ENCODE measurements around the gene ADRA2C.

The ADRA2C gene

GRCh38 chr4:3789587-3789986, 23.4 kb downstream of the ADRA2C start:
- FAIRE-seq (no peak), DNase-seq (ENCODE audit: extremely low spot score, insufficient read length, low read depth) (no peak)

- no peak for DNase-seq (ENCODE audit: extremely low spot score, insufficient read length, low read depth)
- FAIRE-seq, result no peak
Observed at GRCh38 chr4:3790006-3790561, 23.9 kb downstream of the ADRA2C start.

- no peak for DNase-seq (ENCODE audit: extremely low spot score, insufficient read length, low read depth)
- FAIRE-seq, result no peak
Observed at GRCh38 chr4:3791256-3791655, 25.1 kb downstream of the ADRA2C start.

- DNase-seq (ENCODE audit: extremely low spot score, insufficient read length, low read depth) (no peak), FAIRE-seq (no peak)
Observed at GRCh38 chr4:3791910-3792542, 25.8 kb downstream of the ADRA2C start.

GRCh38 chr4:3792813-3793212, 26.6 kb downstream of the ADRA2C start:
- DNase-seq (ENCODE audit: extremely low spot score, insufficient read length, low read depth) (no peak), FAIRE-seq (no peak)

GRCh38 chr4:3793545-3793944, 27.4 kb downstream of the ADRA2C start:
- DNase-seq (ENCODE audit: extremely low spot score, insufficient read length, low read depth) (no peak), FAIRE-seq (no peak)

GRCh38 chr4:3796960-3797359, 30.8 kb downstream of the ADRA2C start:
- DNase-seq (ENCODE audit: extremely low spot score, insufficient read length, low read depth) (no peak), FAIRE-seq (no peak)

GRCh38 chr4:3797831-3798790, 31.9 kb downstream of the ADRA2C start:
- no peak for FAIRE-seq
- no peak for DNase-seq (ENCODE audit: extremely low spot score, insufficient read length, low read depth)

GRCh38 chr4:3799496-3799895, 33.3 kb downstream of the ADRA2C start:
- no peak for DNase-seq (ENCODE audit: extremely low spot score, insufficient read length, low read depth)
- FAIRE-seq, result no peak

- FAIRE-seq (no peak), DNase-seq (ENCODE audit: extremely low spot score, insufficient read length, low read depth) (no peak)
Observed at GRCh38 chr4:3800351-3800750, 34.2 kb downstream of the ADRA2C start.

GRCh38 chr4:3801521-3801920, 35.3 kb downstream of the ADRA2C start:
- DNase-seq (ENCODE audit: extremely low spot score, insufficient read length, low read depth), result no peak
- FAIRE-seq, result no peak

GRCh38 chr4:3801931-3802550, 35.9 kb downstream of the ADRA2C start:
- DNase-seq (ENCODE audit: extremely low spot score, insufficient read length, low read depth) (no peak), FAIRE-seq (no peak)

GRCh38 chr4:3802571-3803474, 36.6 kb downstream of the ADRA2C start:
- no peak for FAIRE-seq
- DNase-seq (ENCODE audit: extremely low spot score, insufficient read length, low read depth), result no peak

GRCh38 chr4:3803475-3803847, 37.3 kb downstream of the ADRA2C start:
- FAIRE-seq (no peak), DNase-seq (ENCODE audit: extremely low spot score, insufficient read length, low read depth) (no peak)

GRCh38 chr4:3803946-3804345, 37.8 kb downstream of the ADRA2C start:
- DNase-seq (ENCODE audit: extremely low spot score, insufficient read length, low read depth) (no peak), FAIRE-seq (no peak)

- FAIRE-seq, result no peak
Observed at GRCh38 chr4:3805026-3805425, 38.8 kb downstream of the ADRA2C start.

GRCh38 chr4:3805731-3806130, 39.5 kb downstream of the ADRA2C start:
- DNase-seq (ENCODE audit: extremely low spot score, insufficient read length, low read depth) (no peak), FAIRE-seq (no peak)

More at GRCh38 chr4:3805026-3805425, 38.8 kb downstream of the ADRA2C start:
- DNase-seq (ENCODE audit: extremely low spot score, insufficient read length, low read depth), result no peak

GRCh38 chr4:3807311-3807710, 41.1 kb downstream of the ADRA2C start:
- no peak for FAIRE-seq
- no peak for DNase-seq (ENCODE audit: extremely low spot score, insufficient read length, low read depth)

- DNase-seq (ENCODE audit: extremely low spot score, insufficient read length, low read depth) (no peak), FAIRE-seq (no peak)
Observed at GRCh38 chr4:3807822-3808496, 41.8 kb downstream of the ADRA2C start.

Data from GM18507 (cell line).